Mucosa of rectum (tissue), 2 donors: ENCODE data around the gene FLCN.
"Not testable (repeated sequence)": the region's sequence is repeated elsewhere in the genome, so short reads cannot be mapped to it uniquely, and the experiment has no call there.

Experiments
- H3K27ac ChIP-seq, 2 donors: one replicate each; pipeline ENCODE4 v1.7.0; 2013; ENCODE audit warnings: inconsistent platforms in 2 of 2, low read depth in 2 of 2, low read length in 2 of 2
- H3K27me3 ChIP-seq, 2 donors: one replicate each; pipeline ENCODE4 v1.7.0; 2013; ENCODE audit warnings: low read length in 2 of 2; ENCODE audit not compliant: control insufficient read depth in 2 of 2, insufficient read depth in 2 of 2
- H3K36me3 ChIP-seq, 2 donors: one replicate each; pipeline ENCODE4 v1.7.0; 2013; ENCODE audit warnings: low read length in 2 of 2; ENCODE audit not compliant: control insufficient read depth in 2 of 2, insufficient read depth in 2 of 2
- H3K4me1 ChIP-seq, 2 donors: one replicate each; pipeline ENCODE4 v1.7.0; 2013; ENCODE audit warnings: low read length in 2 of 2, mild to moderate bottlenecking in 1 of 2; ENCODE audit not compliant: control insufficient read depth in 2 of 2, insufficient read depth in 2 of 2
- H3K4me3 ChIP-seq, 2 donors: one replicate each; pipeline ENCODE4 v1.7.0; 2013; ENCODE audit warnings: low read length in 2 of 2
- H3K9ac ChIP-seq, 2 donors: one replicate each; pipeline ENCODE4 v1.7.0; 2013; ENCODE audit warnings: low read length in 2 of 2, low read depth in 1 of 2, mild to moderate bottlenecking in 1 of 2
- H3K9me3 ChIP-seq, 2 donors: one replicate each; pipeline ENCODE4 v1.7.0; 2013; ENCODE audit warnings: low read length in 2 of 2; ENCODE audit not compliant: control insufficient read depth in 2 of 2
- donor health status: healthy.
- donor health status: Normal muscosa, but diverticular disease.

FLCN gene

GRCh38 chr17:17237026-17237799 is at the start of gene FLCN:
Gene FLCN, minus strand, starts transcription at chr17:17237168. Its CDS starts 9,031 bp downstream, at chr17:17228137.
- Histone ChIP-seq H3K9ac (peak within 1 kb of the TSS; percentile 94 to 98), H3K36me3 (peaks cover 4 to 7% of the 10 kb centered on the region in 2 donors), H3K4me1 (peaks cover 6 to 14% of the 10 kb centered on the region in 2 donors), H3K9me3 (no peaks in the 10 kb centered on the region), H3K27ac (peak within 1 kb of the TSS; percentile 92 to 98), H3K27me3 (no peaks in the 10 kb centered on the region), H3K4me3 (peak within 1 kb of the TSS; percentile 81 to 99)

- peaks cover 4 to 6% of the 10 kb centered on the region in 2 donors for H3K4me1 ChIP-seq
- H3K36me3 ChIP-seq: no peaks in the 10 kb centered on the region
- no peak overlapping the region for H3K4me3 ChIP-seq
These were observed 49.0 kb upstream of the FLCN start for GRCh38 chr17:17285951-17286350.

GRCh38 chr17:17280613-17281549 is 43.9 kb upstream of the FLCN start, which contains the start of gene COPS3:
Gene COPS3, minus strand, starts transcription at chr17:17281246. Its CDS starts 60 bp downstream, at chr17:17281186.
- H3K4me3 ChIP-seq: peak within 1 kb of the TSS; percentile 79 to 91
- no peaks in the 10 kb centered on the region for H3K27me3 ChIP-seq
- H3K36me3 ChIP-seq: peaks cover 0 to 2% of the 10 kb centered on the region in 2 donors
- peak within 1 kb of the TSS; percentile 95 to 97 for H3K27ac ChIP-seq
- H3K9ac ChIP-seq: peak within 1 kb of the TSS; percentile 82 to 83
- no peaks in the 10 kb centered on the region for H3K9me3 ChIP-seq
- peaks cover 9 to 15% of the 10 kb centered on the region in 2 donors for H3K4me1 ChIP-seq

More at GRCh38 chr17:17285951-17286350, 49.0 kb upstream of the FLCN start:
- H3K27me3 ChIP-seq: no peaks in the 10 kb centered on the region
- no peaks in the 10 kb centered on the region for H3K9me3 ChIP-seq
- H3K9ac ChIP-seq: no peak overlapping the region
- no peak overlapping the region for H3K27ac ChIP-seq

GRCh38 chr17:17279316-17279715 is 42.3 kb upstream of the FLCN start:
- Histone ChIP-seq H3K27ac (no peak overlapping the region), H3K9ac (peak overlapping the region in 1 of 2 donors; percentile 32), H3K27me3 (no peaks in the 10 kb centered on the region), H3K9me3 (no peaks in the 10 kb centered on the region), H3K36me3 (peaks cover 4 to 9% of the 10 kb centered on the region in 2 donors), H3K4me3 (peak overlapping the region in 1 of 2 donors; percentile 79), H3K4me1 (peaks cover 9 to 15% of the 10 kb centered on the region in 2 donors)

- not testable (repeated sequence) for H3K27ac ChIP-seq, H3K9me3 ChIP-seq, H3K9ac ChIP-seq, H3K4me3 ChIP-seq, H3K27me3 ChIP-seq
- peaks cover 9 to 15% of the 10 kb centered on the region in 2 donors for H3K4me1 ChIP-seq
- H3K36me3 ChIP-seq: peaks cover 15 to 22% of the 10 kb centered on the region in 2 donors
These were observed 40.5 kb upstream of the FLCN start for GRCh38 chr17:17277431-17277830.

- Histone ChIP-seq H3K27ac (no peak overlapping the region), H3K4me3 (no peak overlapping the region), H3K9ac (no peak overlapping the region), H3K4me1 (peaks cover 5 to 9% of the 10 kb centered on the region in 2 donors), H3K27me3 (no peaks in the 10 kb centered on the region), H3K36me3 (peaks cover 20 to 26% of the 10 kb centered on the region in 2 donors), H3K9me3 (no peaks in the 10 kb centered on the region)
These were observed 39.0 kb upstream of the FLCN start for GRCh38 chr17:17275971-17276370.

- peaks cover 43 to 51% of the 10 kb centered on the region in 2 donors for H3K36me3 ChIP-seq
- no peak overlapping the region for H3K9ac ChIP-seq
- no peak overlapping the region for H3K4me3 ChIP-seq
- no peaks in the 10 kb centered on the region for H3K9me3 ChIP-seq
- H3K27ac ChIP-seq: no peak overlapping the region
- no peaks in the 10 kb centered on the region for H3K4me1 ChIP-seq
- H3K27me3 ChIP-seq: no peaks in the 10 kb centered on the region
These were observed 33.2 kb upstream of the FLCN start for GRCh38 chr17:17269926-17270773.

GRCh38 chr17:17264430-17264829 is 27.5 kb upstream of the FLCN start:
- no peak overlapping the region for H3K4me3 ChIP-seq
- H3K4me1 ChIP-seq: no peaks in the 10 kb centered on the region
- H3K27ac ChIP-seq: no peak overlapping the region
- H3K36me3 ChIP-seq: peaks cover 43 to 47% of the 10 kb centered on the region in 2 donors
- no peak overlapping the region for H3K9ac ChIP-seq
- no peaks in the 10 kb centered on the region for H3K27me3 ChIP-seq
- H3K9me3 ChIP-seq: no peaks in the 10 kb centered on the region

GRCh38 chr17:17258998-17259397 is 22.0 kb upstream of the FLCN start:
- peaks cover 32 to 53% of the 10 kb centered on the region in 2 donors for H3K36me3 ChIP-seq
- H3K4me3 ChIP-seq: no peak overlapping the region
- no peaks in the 10 kb centered on the region for H3K4me1 ChIP-seq
- H3K27ac ChIP-seq: no peak overlapping the region
- no peaks in the 10 kb centered on the region for H3K27me3 ChIP-seq
- no peak overlapping the region for H3K9ac ChIP-seq
- no peaks in the 10 kb centered on the region for H3K9me3 ChIP-seq
